ENCODE results near the gene IL4.

DNA sequence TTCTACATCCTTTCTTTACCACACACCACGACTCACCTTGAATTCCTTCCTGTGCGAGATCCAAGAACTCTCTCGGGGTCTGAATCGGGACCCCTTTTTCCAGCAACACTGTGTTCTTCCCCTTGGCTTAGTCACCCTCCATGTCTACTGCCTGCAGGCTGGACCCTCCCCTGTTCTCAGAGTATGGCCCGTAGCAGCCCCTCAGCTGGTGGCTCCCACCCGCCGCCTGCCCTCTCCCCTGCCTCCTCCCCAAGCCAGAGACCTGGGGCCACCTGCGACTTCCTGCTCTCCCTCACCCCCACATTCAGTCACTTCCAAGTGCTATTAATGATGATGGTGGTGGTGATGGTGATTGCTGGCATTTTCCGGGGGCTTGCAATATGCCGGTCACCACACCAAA lies 6.5 kb upstream of the IL4 start:
- TF ChIP-seq EZH2 (IDR thresholded peaks at IDR 0.05; ENCODE audit: borderline replicate concordance, low read depth, low read length, severe bottlenecking): no peak
- TF ChIP-seq, protein P1, sequence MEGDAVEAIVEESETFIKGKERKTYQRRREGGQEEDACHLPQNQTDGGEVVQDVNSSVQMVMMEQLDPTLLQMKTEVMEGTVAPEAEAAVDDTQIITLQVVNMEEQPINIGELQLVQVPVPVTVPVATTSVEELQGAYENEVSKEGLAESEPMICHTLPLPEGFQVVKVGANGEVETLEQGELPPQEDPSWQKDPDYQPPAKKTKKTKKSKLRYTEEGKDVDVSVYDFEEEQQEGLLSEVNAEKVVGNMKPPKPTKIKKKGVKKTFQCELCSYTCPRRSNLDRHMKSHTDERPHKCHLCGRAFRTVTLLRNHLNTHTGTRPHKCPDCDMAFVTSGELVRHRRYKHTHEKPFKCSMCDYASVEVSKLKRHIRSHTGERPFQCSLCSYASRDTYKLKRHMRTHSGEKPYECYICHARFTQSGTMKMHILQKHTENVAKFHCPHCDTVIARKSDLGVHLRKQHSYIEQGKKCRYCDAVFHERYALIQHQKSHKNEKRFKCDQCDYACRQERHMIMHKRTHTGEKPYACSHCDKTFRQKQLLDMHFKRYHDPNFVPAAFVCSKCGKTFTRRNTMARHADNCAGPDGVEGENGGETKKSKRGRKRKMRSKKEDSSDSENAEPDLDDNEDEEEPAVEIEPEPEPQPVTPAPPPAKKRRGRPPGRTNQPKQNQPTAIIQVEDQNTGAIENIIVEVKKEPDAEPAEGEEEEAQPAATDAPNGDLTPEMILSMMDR (IDR thresholded peaks at IDR 0.05; ENCODE audit: extremely low read depth in 1 of 2, insufficient read depth in 1 of 2, low read depth in 1 of 2, low read length in 2 of 2): no peak
- TF ChIP-seq, protein P2, sequence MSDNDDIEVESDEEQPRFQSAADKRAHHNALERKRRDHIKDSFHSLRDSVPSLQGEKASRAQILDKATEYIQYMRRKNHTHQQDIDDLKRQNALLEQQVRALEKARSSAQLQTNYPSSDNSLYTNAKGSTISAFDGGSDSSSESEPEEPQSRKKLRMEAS (IDR thresholded peaks at IDR 0.05; ENCODE audit: insufficient read depth, insufficient read length): no peak
- no peak for TF ChIP-seq JUN (IDR thresholded peaks at IDR 0.05; ENCODE audit: borderline replicate concordance, insufficient read depth, insufficient read length, low read depth)
- no peak for TF ChIP-seq POLR2A (IDR thresholded peaks at IDR 0.05; ENCODE audit: low read depth, low read length)
- TF ChIP-seq POLR2AphosphoS5 (IDR thresholded peaks at IDR 0.05; ENCODE audit: insufficient read depth, low read depth, low read length): no peak
- TF ChIP-seq MYC (IDR thresholded peaks at IDR 0.05; ENCODE audit: low read depth, low read length): no peak
- no peak for TF ChIP-seq FOS (IDR thresholded peaks at IDR 0.05; ENCODE audit: borderline replicate concordance, insufficient read depth, low read length)
